GM12801 (cell line): ENCODE measurements around the gene CLP1.

ENCODE experiments used
- CTCF ChIP-seq: IDR thresholded peaks from one replicate; pipeline ENCODE4 v1.5.1; 2011; ENCODE audit warnings: control low read depth; ENCODE audit not compliant: insufficient read length; ENCODE audit errors: extremely low read depth

The CLP1 gene

GRCh38 chr11:57634311-57634710, 23.3 kb upstream of the CLP1 start:
- no peak for TF ChIP-seq CTCF

- TF ChIP-seq CTCF, result no peak
Observed at GRCh38 chr11:57635246-57635645, 22.3 kb upstream of the CLP1 start.

GRCh38 chr11:57637626-57638004, 19.9 kb upstream of the CLP1 start:
- TF ChIP-seq CTCF, result no peak

GRCh38 chr11:57638005-57638781, 19.4 kb upstream of the CLP1 start:
- no peak for TF ChIP-seq CTCF

- TF ChIP-seq CTCF, result no peak
Observed at GRCh38 chr11:57638811-57639320, 18.7 kb upstream of the CLP1 start.

- no peak for TF ChIP-seq CTCF
Observed at GRCh38 chr11:57639321-57640067, 18.1 kb upstream of the CLP1 start.

GRCh38 chr11:57640068-57640800, 17.3 kb upstream of the CLP1 start:
- no peak for TF ChIP-seq CTCF
